ENCODE results near the gene TMEM220. TPM values are rescaled to one million over a fixed set of nuclear protein-coding genes. Genes with fewer than 3 reads are reported as not detected.
"Not testable (repeated sequence)": the region's sequence is repeated elsewhere in the genome, so short reads cannot be mapped to it uniquely, and the experiment has no call there.

Gene TMEM220
- total and polyA plus RNA-seq, 9 of the 15 experiments (the other 6 are each of a cell fraction or from before 2014, with no cell fraction given) = not detected

DNA sequence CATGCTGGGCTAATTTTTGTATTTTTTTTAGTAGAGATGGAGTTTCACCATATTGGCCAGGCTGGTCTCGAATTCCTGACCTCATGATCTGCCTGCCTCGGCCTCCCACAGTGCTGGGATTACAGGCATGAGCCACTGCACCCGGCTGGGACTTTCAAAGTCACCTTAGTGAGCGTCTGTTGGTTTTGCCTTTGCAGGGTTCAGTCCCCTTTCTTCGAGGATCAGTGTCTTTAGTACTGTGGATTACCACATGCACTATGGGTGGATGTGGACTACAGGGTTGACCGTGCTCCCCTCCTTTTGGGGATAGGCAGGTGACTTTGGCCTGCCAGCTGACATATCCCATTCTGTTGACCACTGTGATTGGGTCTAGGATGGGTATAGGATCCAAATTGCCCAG lies 2.3 kb upstream of the TMEM220 start:
- H3K4me3 ChIP-seq; BruUV-seq (replicated peaks); in situ Hi-C loops (cut with MboI); POLR2A ChIA-PET; intact Hi-C loops (cut with micrococcal nuclease); H3K9ac ChIP-seq (ENCODE audit: insufficient read depth in 1 of 2, low read depth in 2 of 2, low read length in 2 of 2); DNase-seq (ENCODE audit: extremely low read depth in 1 of 4, low spot score in 3 of 4); H3K79me2 ChIP-seq (ENCODE audit: control insufficient read depth, insufficient read depth, low read length); CTCF ChIA-PET (ENCODE audit: low intra/inter-chr PET ratio); ATAC-seq; H3K36me3 ChIP-seq (ENCODE audit: control insufficient read depth, insufficient read depth, low read length); H3K9me1 ChIP-seq (ENCODE audit: control insufficient read depth, insufficient read depth, low read length); H2AFZ ChIP-seq (ENCODE audit: low read depth, low read length); H3K9me3 ChIP-seq (replicated peaks; ENCODE audit: control insufficient read depth, insufficient read depth, low read depth, low read length); H3K27ac ChIP-seq (ENCODE audit: extremely low read depth, low read depth, low read length); FAIRE-seq; H3K4me1 ChIP-seq (replicated peaks in 1 of 2; ENCODE audit: control insufficient read depth in 2 of 2, insufficient read depth in 2 of 2, low read length in 2 of 2); H3K27me3 ChIP-seq (ENCODE audit: control insufficient read depth in 2 of 2, insufficient read depth in 2 of 2, low read length in 2 of 2); H4K20me1 ChIP-seq (replicated peaks; ENCODE audit: control insufficient read depth, insufficient read depth, low read length); H3K4me2 ChIP-seq (ENCODE audit: insufficient read depth, low read length): not testable (repeated sequence)
- WGBS (ENCODE audit: insufficient coverage, low coverage, missing lambda C conversion rate) = 0% methylated on average over 6 of the region's 6 CpGs

GRCh38 chr17:10731408-10731879 lies 1.6 kb upstream of the TMEM220 start:
- in situ Hi-C loops (cut with MboI) = no loop called here
- no peaks in the 10 kb centered on the region for H3K79me2 ChIP-seq (ENCODE audit: control insufficient read depth, insufficient read depth, low read length)
- 10% methylated on average over 4 of the region's 6 CpGs for WGBS (ENCODE audit: insufficient coverage, low coverage, missing lambda C conversion rate)
- no peak for FAIRE-seq
- intact Hi-C loops (cut with micrococcal nuclease) = no loop called here
- no peak for DNase-seq (ENCODE audit: extremely low read depth in 1 of 4, low spot score in 3 of 4)
- H3K9me3 ChIP-seq (replicated peaks; ENCODE audit: control insufficient read depth, insufficient read depth, low read depth, low read length) = no peaks in the 10 kb centered on the region
- POLR2A ChIA-PET = interaction anchor here (0.6 kb wide), 1 partner anchor 885 kb away, joined by 3 read pairs; no protein-coding TSS in a partner anchor
- no peak for ATAC-seq
- no peak overlapping the region for H3K4me2 ChIP-seq (ENCODE audit: insufficient read depth, low read length)
- H3K4me1 ChIP-seq (replicated peaks in 1 of 2; ENCODE audit: control insufficient read depth in 2 of 2, insufficient read depth in 2 of 2, low read length in 2 of 2) = 0 out of 5 replicates have a peak, but pooled peaks cover 0 to 3% of the 10 kb centered on the region in 2 experiments
- BruUV-seq (replicated peaks) = no TSS peak
- H3K27me3 ChIP-seq (ENCODE audit: control insufficient read depth in 2 of 2, insufficient read depth in 2 of 2, low read length in 2 of 2) = no peaks in the 10 kb centered on the region
- no peaks in the 10 kb centered on the region for H3K36me3 ChIP-seq (ENCODE audit: control insufficient read depth, insufficient read depth, low read length)
- no peak overlapping the region for H2AFZ ChIP-seq (ENCODE audit: low read depth, low read length)
- H3K4me3 ChIP-seq = no peak overlapping the region
- no peaks in the 10 kb centered on the region for H4K20me1 ChIP-seq (replicated peaks; ENCODE audit: control insufficient read depth, insufficient read depth, low read length)
- CTCF ChIA-PET (ENCODE audit: low intra/inter-chr PET ratio) = no interaction called here
- H3K27ac ChIP-seq (ENCODE audit: extremely low read depth, low read depth, low read length) = no peak overlapping the region
- no peak overlapping the region for H3K9ac ChIP-seq (ENCODE audit: insufficient read depth in 1 of 2, low read depth in 2 of 2, low read length in 2 of 2)
- H3K9me1 ChIP-seq (ENCODE audit: control insufficient read depth, insufficient read depth, low read length) = no peaks in the 10 kb centered on the region
- TF ChIP-seq ZNF347 (CRISPR knock-in tag; IDR thresholded peaks at IDR 0.05; ENCODE audit: low read depth) (no peak), RUNX1 (IDR thresholded peaks at IDR 0.05; ENCODE audit: low read depth) (no peak), POLR2H (tag; IDR thresholded peaks at IDR 0.05; ENCODE audit: low read depth) (no peak), KDM1A (IDR thresholded peaks at IDR 0.05) (no peak), ASH1L (IDR thresholded peaks at IDR 0.05; ENCODE audit: borderline replicate concordance, low read depth, partially characterized antibody) (no peak)
- TF ChIP-seq, protein P1, sequence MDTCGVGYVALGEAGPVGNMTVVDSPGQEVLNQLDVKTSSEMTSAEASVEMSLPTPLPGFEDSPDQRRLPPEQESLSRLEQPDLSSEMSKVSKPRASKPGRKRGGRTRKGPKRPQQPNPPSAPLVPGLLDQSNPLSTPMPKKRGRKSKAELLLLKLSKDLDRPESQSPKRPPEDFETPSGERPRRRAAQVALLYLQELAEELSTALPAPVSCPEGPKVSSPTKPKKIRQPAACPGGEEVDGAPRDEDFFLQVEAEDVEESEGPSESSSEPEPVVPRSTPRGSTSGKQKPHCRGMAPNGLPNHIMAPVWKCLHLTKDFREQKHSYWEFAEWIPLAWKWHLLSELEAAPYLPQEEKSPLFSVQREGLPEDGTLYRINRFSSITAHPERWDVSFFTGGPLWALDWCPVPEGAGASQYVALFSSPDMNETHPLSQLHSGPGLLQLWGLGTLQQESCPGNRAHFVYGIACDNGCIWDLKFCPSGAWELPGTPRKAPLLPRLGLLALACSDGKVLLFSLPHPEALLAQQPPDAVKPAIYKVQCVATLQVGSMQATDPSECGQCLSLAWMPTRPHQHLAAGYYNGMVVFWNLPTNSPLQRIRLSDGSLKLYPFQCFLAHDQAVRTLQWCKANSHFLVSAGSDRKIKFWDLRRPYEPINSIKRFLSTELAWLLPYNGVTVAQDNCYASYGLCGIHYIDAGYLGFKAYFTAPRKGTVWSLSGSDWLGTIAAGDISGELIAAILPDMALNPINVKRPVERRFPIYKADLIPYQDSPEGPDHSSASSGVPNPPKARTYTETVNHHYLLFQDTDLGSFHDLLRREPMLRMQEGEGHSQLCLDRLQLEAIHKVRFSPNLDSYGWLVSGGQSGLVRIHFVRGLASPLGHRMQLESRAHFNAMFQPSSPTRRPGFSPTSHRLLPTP (IDR thresholded peaks at IDR 0.05; ENCODE audit: borderline replicate concordance, extremely low read depth, insufficient read length) = no peak

All from K562 (cell line).